HepG2 (cell line): ENCODE data around the gene PRKACG. TPM values are rescaled to one million over a fixed set of nuclear protein-coding genes. Genes with fewer than 3 reads are reported as not detected.

Experiments used
- ATAC-seq: fragments of 200-7000 bp; cut with Tn5 transposase; 3 replicates; pipeline ENCODE4 v1.9.1; 2020; ENCODE audit warnings: mild to moderate bottlenecking, moderate library complexity
- BruUV-seq: library from RNA; stranded (reverse); fragments of 400-500 nt; replicated peaks from 2 replicates; lab custom pipeline; 2021; lab: Mats Ljungman, UMichigan
- CTCF ChIA-PET: fragments of 300-600 bp; formaldehyde crosslinking; extraction: SDS; loops from one replicate; lab custom pipeline; 2021; ENCODE audit warnings: low total read pairs, inconsistent platforms, low intra/inter-chr PET ratio; lab: Yijun Ruan, JAX
- POLR2A ChIA-PET: fragments of 350-600 bp; sonication (Branson Sonifier 250); formaldehyde crosslinking; loops from one replicate; lab custom pipeline; 2020; ENCODE audit warnings: antibody characterized with exemption, inconsistent platforms; lab: Yijun Ruan, JAX
- DNase-seq: peaks from one replicate; pipeline ENCODE4 v3.0.0-alpha.2; 2015; ENCODE audit warnings: low spot score
- FAIRE-seq: peaks from 3 replicates; lab custom pipeline; 2011; peaks lifted over from hg19 to GRCh38; lab: Jason Lieb, UNC
- H2AFZ ChIP-seq: one replicate; pipeline ENCODE4 v1.6.1; 2011; ENCODE audit warnings: low read length, inconsistent platforms
- H3K27ac ChIP-seq: fragments of 300-600 bp; 3 replicates; pipeline ENCODE4 v1.8.0; 2011; ENCODE audit warnings: mixed run types, mild to moderate bottlenecking, mixed read lengths, low read length, inconsistent platforms; ENCODE audit not compliant: insufficient read depth; ENCODE audit errors: extremely low read length
- H3K27me3 ChIP-seq, 2 experiments: fragments of 200-600 bp in 1 of 2; 2 replicates in 1 of 2; 3 replicates in 1 of 2; pipeline versions ENCODE4 v1.6.0 to v1.8.0; 2011; ENCODE audit warnings: low read length in 2 of 2, mild to moderate bottlenecking in 2 of 2, moderate library complexity in 2 of 2, inconsistent platforms in 1 of 2; ENCODE audit not compliant: insufficient read depth in 2 of 2, control insufficient read depth in 1 of 2
- H3K36me3 ChIP-seq, 2 experiments: fragments of 200-600 bp in 1 of 2; replicated peaks in 1 of 2; 2 replicates in 1 of 2; 3 replicates in 1 of 2; pipeline versions ENCODE4 v1.5.1 to v1.8.0; 2011; ENCODE audit warnings: low read length in 2 of 2, inconsistent platforms in 1 of 2; ENCODE audit not compliant: insufficient read depth in 2 of 2, control insufficient read depth in 1 of 2
- H3K4me1 ChIP-seq: 2 replicates; pipeline ENCODE4 v1.5.1; 2012; ENCODE audit warnings: low read length, inconsistent platforms; ENCODE audit not compliant: insufficient read depth
- H3K4me2 ChIP-seq: 2 replicates; pipeline ENCODE4 v1.6.0; 2011; ENCODE audit warnings: low read depth, low read length, inconsistent platforms
- H3K4me3 ChIP-seq, 3 experiments: fragments of 200-600 bp in 1 of 3; sonication (generic), shearing (Covaris generic) in 1 of 3; replicated peaks in 1 of 3; 2 replicates each; pipeline ENCODE4 v1.5.1; 2011 to 2016; ENCODE audit warnings: low read length in 3 of 3, inconsistent platforms in 2 of 3, low read depth in 2 of 3, mild to moderate bottlenecking in 2 of 3, control low read depth in 1 of 3, mixed read lengths in 1 of 3; ENCODE audit not compliant: insufficient read depth in 1 of 3
- H3K79me2 ChIP-seq: one replicate; pipeline ENCODE4 v1.6.1; 2011; ENCODE audit warnings: low read length, inconsistent platforms; ENCODE audit not compliant: insufficient read depth
- H3K9ac ChIP-seq: 2 replicates; pipeline ENCODE4 v1.6.0; 2011; ENCODE audit warnings: mild to moderate bottlenecking, low read depth, low read length, inconsistent platforms; ENCODE audit not compliant: insufficient read depth
- H3K9me3 ChIP-seq: 2 replicates; pipeline ENCODE4 v1.5.1; 2012; ENCODE audit warnings: mild to moderate bottlenecking, low read length
- H4K20me1 ChIP-seq: 2 replicates; pipeline ENCODE4 v1.6.0; 2011; ENCODE audit warnings: inconsistent platforms, mild to moderate bottlenecking, low read length, moderate library complexity; ENCODE audit not compliant: insufficient read depth
- KAT2B ChIP-seq: fragments of 150-350 bp; IDR thresholded peaks from 2 replicates; pipeline ENCODE4 v1.6.1; 2014; ENCODE audit warnings: low read depth, low read length, borderline replicate concordance
- KDM5A ChIP-seq: fragments of 200-600 bp; sonication (generic); IDR thresholded peaks from 2 replicates; pipeline ENCODE4 v1.7.0; 2018; ENCODE audit warnings: antibody characterized with exemption, mild to moderate bottlenecking, low read length, borderline replicate concordance
- NCOA5 ChIP-seq: sonication (generic); formaldehyde crosslinking; IDR thresholded peaks from 2 replicates; pipeline ENCODE4 v1.4.0; 2020; ENCODE audit warnings: missing genetic modification reagents
- RFX5 ChIP-seq: IDR thresholded peaks from 2 replicates; pipeline ENCODE4 v1.6.1; 2011; ENCODE audit warnings: low read depth, low read length, improper control_type of control experiment
- SIX1 ChIP-seq: sonication (generic); formaldehyde crosslinking; IDR thresholded peaks from 2 replicates; pipeline ENCODE4 v1.4.0; 2020; ENCODE audit warnings: missing genetic modification reagents, borderline replicate concordance
- TARDBP ChIP-seq: sonication (generic); formaldehyde crosslinking; IDR thresholded peaks from 2 replicates; pipeline ENCODE4 v1.8.0; 2022; ENCODE audit warnings: mild to moderate bottlenecking, missing genetic modification reagents
- ZNF782 ChIP-seq: sonication (generic); formaldehyde crosslinking; IDR thresholded peaks from 2 replicates; pipeline ENCODE4 v1.4.0; 2020; ENCODE audit warnings: missing genetic modification reagents, mild to moderate bottlenecking, borderline replicate concordance
- WGBS: methylation state at CpG from one replicate; pipeline ENCODE4 v1.1.6; 2017; ENCODE audit warnings: low lambda C conversion rate; 5-methylcytosine and 5-hydroxymethylcytosine counted together
- in situ Hi-C: cut with HindIII; loops from 2 replicates; pipeline ENCODE4 v1.10.0; 2017; ENCODE audit warnings: low pct_unique_long_range_greater_than_20kb; ENCODE audit not compliant: extremely low pct_ligation_motif_present
- intact Hi-C: fragments of 100-400 bp; cut with micrococcal nuclease; formaldehyde crosslinking; loops from one replicate; pipeline ENCODE4 v1.10.0; 2022; ENCODE audit not compliant: unreplicated experiment
- polyA plus RNA-seq, 8 experiments: library from polyadenylated mRNA; depleted of rRNA in 3 of 8; stranded (reverse) in 7 of 8; unstranded in 1 of 8; fragments of >200 nt; fragmentation: Illumina TruSeq in 4 of 8; extraction: Trizol in 4 of 8; gene quantifications; 2 replicates each; pipeline versions ENCODE4 v1.2.1 to v1.2.3, GENCODE V29; 2011 to 2016; ENCODE audit warnings: low read depth in 4 of 8, missing spikeins in 1 of 8, mixed read lengths in 1 of 8; ENCODE audit not compliant: insufficient read depth in 1 of 8
- total RNA-seq, 5 experiments: library from RNA; depleted of rRNA; stranded (reverse); fragments of >200 nt; fragmentation: Illumina TruSeq; extraction: Trizol; gene quantifications; 2 replicates each; pipeline ENCODE4 v1.2.3, GENCODE V29; 2016; ENCODE audit warnings: low read depth in 1 of 5
- TF ChIP-seq, protein P1 (sequence below): sonication (generic); formaldehyde crosslinking; IDR thresholded peaks from 2 replicates; pipeline ENCODE4 v1.8.1; 2022; ENCODE audit warnings: low read depth, mild to moderate bottlenecking, missing genetic modification reagents

PRKACG gene
- total and polyA plus RNA-seq, 2 of the 13 experiments (the other 11 are each of a cell fraction or from before 2014, with no cell fraction given), result not detected

DNA sequence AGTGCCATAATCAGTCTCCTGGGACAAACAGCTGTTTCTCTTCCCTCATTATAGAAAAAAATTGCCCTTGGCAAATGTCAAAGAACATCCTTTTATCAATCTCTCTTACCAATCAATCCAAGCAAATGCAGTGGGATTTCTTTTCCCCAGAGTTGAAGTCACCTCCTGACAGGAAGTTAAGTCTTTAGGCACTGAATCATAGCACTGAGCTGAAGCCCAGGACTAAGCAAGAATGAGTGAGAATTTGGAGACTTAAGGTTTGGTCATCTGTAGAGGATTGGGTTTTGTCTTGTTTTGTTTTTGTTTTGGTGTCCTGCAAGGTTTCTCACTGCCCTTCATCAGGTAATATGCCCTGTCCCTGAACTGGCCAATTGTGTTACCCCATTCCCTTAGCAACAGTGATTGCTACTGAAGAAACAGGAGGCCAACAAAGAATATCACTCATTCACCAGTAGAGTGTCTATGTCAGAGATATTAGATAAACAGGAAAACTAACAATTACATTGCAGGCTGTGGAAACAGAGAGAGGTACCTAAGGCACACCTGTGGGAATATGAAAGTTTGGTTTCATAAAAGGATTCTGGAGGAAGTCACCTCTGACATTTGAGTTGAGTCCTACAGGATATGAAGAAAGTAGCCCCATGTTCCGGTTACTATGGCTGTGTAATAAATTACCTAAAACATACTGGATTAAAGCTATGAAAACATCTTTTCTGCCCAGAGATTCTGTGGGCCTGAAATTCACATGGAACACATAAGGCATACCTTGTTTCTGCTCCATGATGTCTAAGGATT is 17.1 kb upstream of the PRKACG start:
- no peak overlapping the region for H3K4me3 ChIP-seq
- ChIA-PET CTCF (interaction anchor here (4.6 kb wide), 1 partner anchor 448 kb away, joined by 48 read pairs; no protein-coding TSS in a partner anchor), POLR2A (no interaction called here)
- intact Hi-C loops (no loop called here), in situ Hi-C loops (no loop called here)
- H2AFZ ChIP-seq, result no peak overlapping the region
- H3K9ac ChIP-seq, result no peak overlapping the region
- H4K20me1 ChIP-seq, result no peaks in the 10 kb centered on the region
- H3K4me2 ChIP-seq, result no peak overlapping the region
- no peak for FAIRE-seq
- DNase-seq, result no peak
- H3K36me3 ChIP-seq, result no peaks in the 10 kb centered on the region
- WGBS, result 5% methylated on average over 1 of the region's 1 CpG
- H3K79me2 ChIP-seq, result peaks cover 2% of the 10 kb centered on the region
- peaks cover 11% of the 10 kb centered on the region; the same call in 1 of the 2 replicates for H3K4me1 ChIP-seq
- H3K27me3 ChIP-seq, result no peaks in the 10 kb centered on the region
- no TSS peak for BruUV-seq
- no peak for ATAC-seq
- H3K9me3 ChIP-seq, result peaks cover 5% of the 10 kb centered on the region
- no peak for TF ChIP-seq TARDBP (CRISPR knock-in tag)
- no peak for TF ChIP-seq SIX1 (CRISPR knock-in tag)
- TF ChIP-seq ZNF782, result no peak
- TF ChIP-seq RFX5, result peak; percentile 62; the same call in 1 of the 2 replicates
- H3K27ac ChIP-seq, result no peak overlapping the region

DNA sequence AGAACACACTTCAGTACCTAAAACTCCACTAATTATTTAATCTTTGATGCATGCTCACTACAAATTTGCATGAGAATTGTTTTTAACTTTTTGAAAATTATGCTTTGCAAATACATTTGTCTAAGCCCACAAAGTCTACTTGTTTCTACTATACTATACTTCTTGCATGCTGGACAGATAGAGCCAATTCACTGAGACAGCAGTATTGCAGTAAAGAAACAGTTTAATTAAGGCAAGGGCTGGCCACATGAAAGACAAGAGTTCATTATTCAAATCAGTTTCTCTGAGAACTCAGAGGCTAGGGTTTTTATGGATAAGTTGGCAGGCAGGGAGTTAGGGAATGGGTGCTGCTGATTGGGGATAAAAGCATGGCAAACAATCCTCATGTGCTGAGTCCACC is 15.6 kb upstream of the PRKACG start:
- H3K36me3 ChIP-seq, result no peaks in the 10 kb centered on the region
- no peaks in the 10 kb centered on the region for H4K20me1 ChIP-seq
- H3K4me2 ChIP-seq, result no peak overlapping the region
- TF ChIP-seq KDM5A (0 out of 2 replicates have a peak, but pooled peaks have one; percentile 22), KAT2B (no peak), NCOA5 (CRISPR knock-in tag) (no peak)
- TF ChIP-seq, protein P1, sequence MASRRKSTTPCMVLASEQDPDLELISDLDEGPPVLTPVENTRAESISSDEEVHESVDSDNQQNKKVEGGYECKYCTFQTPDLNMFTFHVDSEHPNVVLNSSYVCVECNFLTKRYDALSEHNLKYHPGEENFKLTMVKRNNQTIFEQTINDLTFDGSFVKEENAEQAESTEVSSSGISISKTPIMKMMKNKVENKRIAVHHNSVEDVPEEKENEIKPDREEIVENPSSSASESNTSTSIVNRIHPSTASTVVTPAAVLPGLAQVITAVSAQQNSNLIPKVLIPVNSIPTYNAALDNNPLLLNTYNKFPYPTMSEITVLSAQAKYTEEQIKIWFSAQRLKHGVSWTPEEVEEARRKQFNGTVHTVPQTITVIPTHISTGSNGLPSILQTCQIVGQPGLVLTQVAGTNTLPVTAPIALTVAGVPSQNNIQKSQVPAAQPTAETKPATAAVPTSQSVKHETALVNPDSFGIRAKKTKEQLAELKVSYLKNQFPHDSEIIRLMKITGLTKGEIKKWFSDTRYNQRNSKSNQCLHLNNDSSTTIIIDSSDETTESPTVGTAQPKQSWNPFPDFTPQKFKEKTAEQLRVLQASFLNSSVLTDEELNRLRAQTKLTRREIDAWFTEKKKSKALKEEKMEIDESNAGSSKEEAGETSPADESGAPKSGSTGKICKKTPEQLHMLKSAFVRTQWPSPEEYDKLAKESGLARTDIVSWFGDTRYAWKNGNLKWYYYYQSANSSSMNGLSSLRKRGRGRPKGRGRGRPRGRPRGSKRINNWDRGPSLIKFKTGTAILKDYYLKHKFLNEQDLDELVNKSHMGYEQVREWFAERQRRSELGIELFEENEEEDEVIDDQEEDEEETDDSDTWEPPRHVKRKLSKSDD (CRISPR knock-in tag), result no peak
- TF ChIP-seq, all 625 proteins: peak for 1
- H3K27ac ChIP-seq, result no peak overlapping the region
- FAIRE-seq, result no peak
- no peaks in the 10 kb centered on the region for H3K27me3 ChIP-seq
- H2AFZ ChIP-seq, result no peak overlapping the region
- H3K9me3 ChIP-seq, result peaks cover 5% of the 10 kb centered on the region
- BruUV-seq, result no TSS peak
- H3K9ac ChIP-seq, result no peak overlapping the region
- intact Hi-C loops, result loop anchor here (10.0 kb wide), 1 partner anchor 325 kb away; the partner anchor contains the start of gene PIP5K1B
- no peak for ATAC-seq
- POLR2A ChIA-PET, result no interaction called here
- no peaks in the 10 kb centered on the region for H3K79me2 ChIP-seq
- CTCF ChIA-PET, result interaction anchor here (4.6 kb wide), 1 partner anchor 446 kb away, joined by 48 read pairs; no protein-coding TSS in a partner anchor
- no peak overlapping the region for H3K4me3 ChIP-seq
- DNase-seq, result no peak
- in situ Hi-C loops, result no loop called here
- H3K4me1 ChIP-seq, result 0 out of 2 replicates have a peak, but pooled peaks cover 6% of the 10 kb centered on the region
